HEK293 (cell line): ENCODE data around the gene RTL5.

Source experiments
- CTCF ChIP-seq: fragments of 450-650 bp; formaldehyde crosslinking; IDR thresholded peaks from 2 replicates; pipeline ENCODE4 v1.5.1; 2016; ENCODE audit warnings: missing biosample characterization, missing genetic modification characterization
- ZNF747 ChIP-seq: fragments of 450-650 bp; formaldehyde crosslinking; IDR thresholded peaks from 2 replicates; pipeline ENCODE4 v1.5.1; 2016; ENCODE audit warnings: missing biosample characterization, missing genetic modification characterization

GRCh38 chrX:72101597-72102037, 30.1 kb downstream of the RTL5 start:
- TF ChIP-seq CTCF = no peak
- no peak for TF ChIP-seq ZNF747 (tag by site-specific recombination)
